Measurements from ENCODE around the gene ID2. TPM values are rescaled to one million over a fixed set of nuclear protein-coding genes. Genes with fewer than 3 reads are reported as not detected.

Gene ID2
- total and polyA plus RNA-seq, 9 donors, result 23.8 to 77.4 (median 39.7) TPM

- Histone ChIP-seq H3K4me1 (ENCODE audit: control insufficient read depth, insufficient read depth, low read length) (no peaks in the 10 kb centered on the region), H3K27ac (ENCODE audit: low read length) (no peak overlapping the region), H3K27me3 (ENCODE audit: control insufficient read depth, insufficient read depth, low read length) (no peaks in the 10 kb centered on the region), H3K36me3 (ENCODE audit: control insufficient read depth, insufficient read depth, low read length) (no peaks in the 10 kb centered on the region), H3K4me3 (ENCODE audit: low read length) (no peak overlapping the region), H3K9me3 (replicated peaks; ENCODE audit: control insufficient read depth, low read depth, low read length) (no peaks in the 10 kb centered on the region)
- WGBS (ENCODE audit: insufficient coverage), result 96% methylated on average over 11 of the region's 11 CpGs
- DNase-seq, result no peak
Measured at GRCh38 chr2:8646731-8647461, 35.0 kb upstream of the ID2 start.

GRCh38 chr2:8647462-8647857 lies 34.4 kb upstream of the ID2 start:
- no peaks in the 10 kb centered on the region for H3K4me1 ChIP-seq (ENCODE audit: control insufficient read depth, insufficient read depth, low read length)

GRCh38 chr2:8648441-8649213 lies 33.2 kb upstream of the ID2 start:
- no peaks in the 10 kb centered on the region for H3K9me3 ChIP-seq (replicated peaks; ENCODE audit: control insufficient read depth, low read depth, low read length)
- 92% methylated on average over 7 of the region's 11 CpGs for WGBS (ENCODE audit: insufficient coverage)
- H3K4me1 ChIP-seq (ENCODE audit: control insufficient read depth, insufficient read depth, low read length), result no peaks in the 10 kb centered on the region
- no peak overlapping the region for H3K27ac ChIP-seq (ENCODE audit: low read length)
- H3K27me3 ChIP-seq (ENCODE audit: control insufficient read depth, insufficient read depth, low read length), result no peaks in the 10 kb centered on the region
- no peak for DNase-seq
- no peaks in the 10 kb centered on the region for H3K36me3 ChIP-seq (ENCODE audit: control insufficient read depth, insufficient read depth, low read length)
- no peak overlapping the region for H3K4me3 ChIP-seq (ENCODE audit: low read length)

More at GRCh38 chr2:8647462-8647857, 34.4 kb upstream of the ID2 start:
- no peaks in the 10 kb centered on the region for H3K9me3 ChIP-seq (replicated peaks; ENCODE audit: control insufficient read depth, low read depth, low read length)
- H3K4me3 ChIP-seq (ENCODE audit: low read length), result no peak overlapping the region
- DNase-seq, result no peak
- H3K27ac ChIP-seq (ENCODE audit: low read length), result no peak overlapping the region
- no CpG with 5 or more reads among the region's 1 CpG for WGBS (ENCODE audit: insufficient coverage)
- H3K36me3 ChIP-seq (ENCODE audit: control insufficient read depth, insufficient read depth, low read length), result no peaks in the 10 kb centered on the region
- H3K27me3 ChIP-seq (ENCODE audit: control insufficient read depth, insufficient read depth, low read length), result no peaks in the 10 kb centered on the region

GRCh38 chr2:8649718-8650117 lies 32.1 kb upstream of the ID2 start:
- H3K9me3 ChIP-seq (replicated peaks; ENCODE audit: control insufficient read depth, low read depth, low read length), result no peaks in the 10 kb centered on the region
- no peak overlapping the region for H3K4me3 ChIP-seq (ENCODE audit: low read length)
- H3K27me3 ChIP-seq (ENCODE audit: control insufficient read depth, insufficient read depth, low read length), result peaks cover 2% of the 10 kb centered on the region
- no peak for DNase-seq
- H3K36me3 ChIP-seq (ENCODE audit: control insufficient read depth, insufficient read depth, low read length), result no peaks in the 10 kb centered on the region
- no CpG with 5 or more reads among the region's 6 CpGs for WGBS (ENCODE audit: insufficient coverage)
- H3K4me1 ChIP-seq (ENCODE audit: control insufficient read depth, insufficient read depth, low read length), result no peaks in the 10 kb centered on the region
- no peak overlapping the region for H3K27ac ChIP-seq (ENCODE audit: low read length)

- peaks cover 2% of the 10 kb centered on the region for H3K27me3 ChIP-seq (ENCODE audit: control insufficient read depth, insufficient read depth, low read length)
- H3K36me3 ChIP-seq (ENCODE audit: control insufficient read depth, insufficient read depth, low read length), result no peaks in the 10 kb centered on the region
- H3K4me1 ChIP-seq (ENCODE audit: control insufficient read depth, insufficient read depth, low read length), result no peaks in the 10 kb centered on the region
- DNase-seq, result no peak
- H3K27ac ChIP-seq (ENCODE audit: low read length), result no peak overlapping the region
- H3K4me3 ChIP-seq (ENCODE audit: low read length), result no peak overlapping the region
- no peaks in the 10 kb centered on the region for H3K9me3 ChIP-seq (replicated peaks; ENCODE audit: control insufficient read depth, low read depth, low read length)
- 100% methylated on average over 2 of the region's 4 CpGs for WGBS (ENCODE audit: insufficient coverage)
Measured at GRCh38 chr2:8650256-8650655, 31.6 kb upstream of the ID2 start.

GRCh38 chr2:8652774-8653426 lies 29.0 kb upstream of the ID2 start:
- H3K36me3 ChIP-seq (ENCODE audit: control insufficient read depth, insufficient read depth, low read length), result no peaks in the 10 kb centered on the region
- WGBS (ENCODE audit: insufficient coverage), result 76% methylated on average over 7 of the region's 11 CpGs
- H3K27me3 ChIP-seq (ENCODE audit: control insufficient read depth, insufficient read depth, low read length), result peaks cover 2% of the 10 kb centered on the region
- no peaks in the 10 kb centered on the region for H3K4me1 ChIP-seq (ENCODE audit: control insufficient read depth, insufficient read depth, low read length)
- H3K4me3 ChIP-seq (ENCODE audit: low read length), result no peak overlapping the region
- H3K27ac ChIP-seq (ENCODE audit: low read length), result no peak overlapping the region
- no peaks in the 10 kb centered on the region for H3K9me3 ChIP-seq (replicated peaks; ENCODE audit: control insufficient read depth, low read depth, low read length)
- no peak for DNase-seq

GRCh38 chr2:8653485-8653884 lies 28.4 kb upstream of the ID2 start:
- no peaks in the 10 kb centered on the region for H3K4me1 ChIP-seq (ENCODE audit: control insufficient read depth, insufficient read depth, low read length)
- DNase-seq, result no peak
- no peak overlapping the region for H3K4me3 ChIP-seq (ENCODE audit: low read length)
- whole genome bisulfite sequencing (ENCODE audit: insufficient coverage), result 68% methylated on average over 6 of the region's 7 CpGs
- no peaks in the 10 kb centered on the region for H3K36me3 ChIP-seq (ENCODE audit: control insufficient read depth, insufficient read depth, low read length)
- peaks cover 2% of the 10 kb centered on the region for H3K27me3 ChIP-seq (ENCODE audit: control insufficient read depth, insufficient read depth, low read length)
- H3K9me3 ChIP-seq (replicated peaks; ENCODE audit: control insufficient read depth, low read depth, low read length), result no peaks in the 10 kb centered on the region
- no peak overlapping the region for H3K27ac ChIP-seq (ENCODE audit: low read length)

GRCh38 chr2:8654041-8654440 lies 27.8 kb upstream of the ID2 start:
- no peak overlapping the region for H3K4me3 ChIP-seq (ENCODE audit: low read length)
- WGBS (ENCODE audit: insufficient coverage), result 94% methylated on average over 5 of the region's 6 CpGs
- peaks cover 2% of the 10 kb centered on the region for H3K27me3 ChIP-seq (ENCODE audit: control insufficient read depth, insufficient read depth, low read length)
- no peaks in the 10 kb centered on the region for H3K36me3 ChIP-seq (ENCODE audit: control insufficient read depth, insufficient read depth, low read length)
- no peak for DNase-seq
- no peak overlapping the region for H3K27ac ChIP-seq (ENCODE audit: low read length)
- no peaks in the 10 kb centered on the region for H3K4me1 ChIP-seq (ENCODE audit: control insufficient read depth, insufficient read depth, low read length)
- H3K9me3 ChIP-seq (replicated peaks; ENCODE audit: control insufficient read depth, low read depth, low read length), result no peaks in the 10 kb centered on the region

GRCh38 chr2:8654483-8654882 lies 27.4 kb upstream of the ID2 start:
- Histone ChIP-seq H3K27me3 (ENCODE audit: control insufficient read depth, insufficient read depth, low read length) (peaks cover 2% of the 10 kb centered on the region), H3K36me3 (ENCODE audit: control insufficient read depth, insufficient read depth, low read length) (no peaks in the 10 kb centered on the region), H3K4me1 (ENCODE audit: control insufficient read depth, insufficient read depth, low read length) (peaks cover 2% of the 10 kb centered on the region), H3K9me3 (replicated peaks; ENCODE audit: control insufficient read depth, low read depth, low read length) (no peaks in the 10 kb centered on the region), H3K27ac (ENCODE audit: low read length) (no peak overlapping the region), H3K4me3 (ENCODE audit: low read length) (no peak overlapping the region)
- no peak for DNase-seq

GRCh38 chr2:8656160-8656641 lies 25.7 kb upstream of the ID2 start:
- peaks cover 15% of the 10 kb centered on the region for H3K4me1 ChIP-seq (ENCODE audit: control insufficient read depth, insufficient read depth, low read length)
- peaks cover 2% of the 10 kb centered on the region for H3K27me3 ChIP-seq (ENCODE audit: control insufficient read depth, insufficient read depth, low read length)
- H3K9me3 ChIP-seq (replicated peaks; ENCODE audit: control insufficient read depth, low read depth, low read length), result no peaks in the 10 kb centered on the region
- H3K27ac ChIP-seq (ENCODE audit: low read length), result no peak overlapping the region
- WGBS (ENCODE audit: insufficient coverage), result 81% methylated on average over 4 of the region's 5 CpGs
- DNase-seq, result no peak
- no peaks in the 10 kb centered on the region for H3K36me3 ChIP-seq (ENCODE audit: control insufficient read depth, insufficient read depth, low read length)
- H3K4me3 ChIP-seq (ENCODE audit: low read length), result no peak overlapping the region
